Measurements from ENCODE around the gene SPATA31C1. TPM values are rescaled to one million over a fixed set of nuclear protein-coding genes. Genes with fewer than 3 reads are reported as not detected.
"Not testable (repeated sequence)": the region's sequence is repeated elsewhere in the genome, so short reads cannot be mapped to it uniquely, and the experiment has no call there.

Gene SPATA31C1
- total RNA-seq: not detected

DNA sequence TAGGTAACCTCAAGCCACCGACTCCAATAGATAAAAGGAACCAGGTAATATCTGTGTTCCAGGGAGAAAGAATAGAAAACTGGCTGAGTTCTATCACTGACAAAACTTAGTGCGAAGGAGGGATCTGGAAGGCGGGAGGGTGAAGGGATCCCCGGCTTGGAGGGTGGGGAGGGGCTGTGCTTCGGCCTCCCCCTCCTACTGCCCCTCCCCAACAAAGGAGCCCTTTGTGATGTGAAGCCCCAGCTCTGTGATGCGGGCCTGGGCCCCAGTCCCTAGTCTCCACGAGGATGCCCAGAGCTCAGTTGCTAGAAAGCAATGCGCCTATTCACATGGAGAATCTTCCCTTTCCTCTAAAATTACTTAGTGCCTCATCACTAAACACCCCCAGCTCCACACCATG lies at the start of gene SPATA31C1:
Gene SPATA31C1 (plus strand): TSS at position 301 of the 400 bp plus-strand sequence.
- CTCF ChIA-PET, POLR2A ChIA-PET: not testable (repeated sequence)

DNA sequence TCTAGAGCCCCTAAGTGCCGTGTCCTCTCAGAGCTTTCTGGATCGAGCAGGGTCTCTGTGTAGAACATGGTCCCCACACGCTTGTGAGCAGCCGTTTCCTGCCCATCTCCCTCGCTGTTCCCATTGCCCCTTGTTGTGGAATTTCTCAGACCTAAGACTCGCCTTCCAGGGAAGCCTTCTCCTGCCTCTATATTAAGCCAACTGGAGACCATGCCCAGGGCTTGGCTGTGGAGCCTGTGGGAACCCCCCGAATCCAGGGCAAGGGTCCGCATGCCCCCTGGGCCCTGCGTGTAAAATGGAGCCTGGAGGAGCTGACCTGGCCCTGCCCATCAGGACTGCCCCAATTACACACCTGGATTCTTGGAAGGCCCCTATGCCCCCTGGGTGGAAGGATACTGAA lies 49.6 kb upstream of the SPATA31C1 start:
- POLR2A ChIA-PET: no interaction called here
- CTCF ChIA-PET: no interaction called here

DNA sequence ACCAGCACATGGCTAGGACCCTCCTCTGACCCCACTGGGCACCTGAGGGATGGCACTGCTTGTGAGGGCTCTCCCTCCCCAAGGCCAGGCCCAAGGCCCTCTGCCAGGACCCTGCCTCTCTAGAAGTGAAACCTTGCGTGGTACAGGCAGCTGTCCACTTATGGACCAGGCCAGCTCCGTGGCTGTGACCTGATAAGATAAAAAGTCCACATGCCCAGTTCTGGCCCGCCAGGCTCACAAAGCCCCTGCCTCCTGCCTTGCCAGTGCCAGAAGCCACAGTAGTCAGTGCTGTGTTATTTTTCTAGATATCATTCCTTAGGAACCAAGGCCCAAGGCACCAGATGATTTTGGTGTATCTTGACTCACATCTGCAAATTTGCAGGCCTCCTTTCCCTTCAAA lies 49.1 kb upstream of the SPATA31C1 start:
- POLR2A ChIA-PET: no interaction called here

DNA sequence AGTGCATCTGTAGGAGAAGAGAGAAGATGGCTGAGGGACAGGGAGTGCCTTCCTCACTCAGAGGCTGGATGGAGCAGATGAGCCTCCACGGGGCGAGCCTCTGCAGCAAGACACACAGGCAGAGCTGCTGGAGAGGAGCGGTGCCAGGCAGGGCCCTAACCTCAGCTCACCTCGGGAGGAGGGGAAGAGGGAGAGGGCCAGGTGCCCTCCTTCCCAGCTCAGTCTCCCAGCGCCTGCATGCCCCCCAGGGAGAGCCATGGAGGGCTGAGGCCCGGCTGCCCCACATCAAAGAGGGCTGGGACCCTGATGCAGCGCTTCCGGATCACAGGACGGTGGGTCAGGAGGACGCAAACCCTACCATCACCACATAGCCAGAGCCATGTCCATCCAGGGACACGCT lies 48.7 kb upstream of the SPATA31C1 start:
- ChIA-PET CTCF (no interaction called here), POLR2A (no interaction called here)

More for the DNA sequence above, 49.1 kb upstream of the SPATA31C1 start:
- CTCF ChIA-PET: no interaction called here

DNA sequence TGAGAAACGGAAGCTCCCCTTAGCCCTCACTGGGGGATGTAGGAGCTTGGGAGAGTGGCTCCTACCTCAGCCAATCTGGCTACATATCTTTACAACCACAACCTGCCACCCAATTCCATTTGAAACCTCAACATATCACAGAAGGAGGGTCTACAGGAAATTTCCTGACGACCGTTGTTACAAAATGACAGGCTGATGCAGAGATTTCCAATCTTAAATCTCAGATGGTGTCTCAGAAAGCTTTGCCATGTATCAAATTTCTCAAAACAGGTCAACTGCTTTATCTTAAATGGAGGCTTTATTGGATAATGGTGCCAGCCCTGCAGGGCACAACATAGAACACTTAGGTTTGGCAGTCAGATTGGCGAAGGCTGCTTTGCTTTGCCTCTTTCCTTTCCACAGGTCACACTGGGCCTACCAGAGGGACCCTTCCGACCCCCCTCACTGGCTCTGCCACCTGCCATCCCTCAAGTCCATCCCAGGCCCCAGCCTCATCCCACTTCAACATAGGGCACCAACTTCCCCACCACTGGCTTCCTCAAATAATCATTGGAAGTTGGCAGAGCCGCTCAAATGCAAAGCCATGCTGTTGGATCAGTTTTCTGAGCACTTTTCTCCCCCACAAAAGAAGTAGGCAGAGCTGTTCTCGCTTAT lies 46.2 kb upstream of the SPATA31C1 start:
- POLR2A ChIA-PET: no interaction called here
- CTCF ChIA-PET: no interaction called here

DNA sequence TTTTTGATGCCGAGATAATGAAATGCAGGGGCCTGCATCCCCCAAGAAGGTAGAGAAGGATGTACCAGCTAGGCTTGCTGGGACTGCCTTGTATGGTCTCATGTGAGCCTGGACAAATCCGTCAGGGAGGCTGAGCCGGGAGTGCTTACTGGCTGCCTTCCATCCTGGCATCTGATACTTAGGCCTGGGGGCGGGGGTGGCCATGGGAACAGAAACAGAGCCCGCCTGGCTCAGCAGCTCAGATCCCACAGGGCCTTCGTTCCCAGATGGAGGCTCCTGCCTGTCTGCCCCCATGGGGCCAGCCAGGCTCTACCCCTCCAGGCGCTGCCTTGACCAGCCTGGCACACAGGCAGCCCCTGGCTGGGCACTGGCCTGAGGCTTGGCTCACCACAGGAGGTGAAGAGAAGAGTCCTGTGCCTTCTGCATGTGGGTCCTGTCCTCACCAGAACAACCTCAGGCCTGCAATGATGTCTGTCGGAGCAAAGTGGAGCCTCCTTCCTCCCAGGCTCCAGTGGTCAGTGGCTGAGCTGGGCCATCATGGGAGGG lies 45.6 kb upstream of the SPATA31C1 start:
- POLR2A ChIA-PET: no interaction called here
- CTCF ChIA-PET: no interaction called here

DNA sequence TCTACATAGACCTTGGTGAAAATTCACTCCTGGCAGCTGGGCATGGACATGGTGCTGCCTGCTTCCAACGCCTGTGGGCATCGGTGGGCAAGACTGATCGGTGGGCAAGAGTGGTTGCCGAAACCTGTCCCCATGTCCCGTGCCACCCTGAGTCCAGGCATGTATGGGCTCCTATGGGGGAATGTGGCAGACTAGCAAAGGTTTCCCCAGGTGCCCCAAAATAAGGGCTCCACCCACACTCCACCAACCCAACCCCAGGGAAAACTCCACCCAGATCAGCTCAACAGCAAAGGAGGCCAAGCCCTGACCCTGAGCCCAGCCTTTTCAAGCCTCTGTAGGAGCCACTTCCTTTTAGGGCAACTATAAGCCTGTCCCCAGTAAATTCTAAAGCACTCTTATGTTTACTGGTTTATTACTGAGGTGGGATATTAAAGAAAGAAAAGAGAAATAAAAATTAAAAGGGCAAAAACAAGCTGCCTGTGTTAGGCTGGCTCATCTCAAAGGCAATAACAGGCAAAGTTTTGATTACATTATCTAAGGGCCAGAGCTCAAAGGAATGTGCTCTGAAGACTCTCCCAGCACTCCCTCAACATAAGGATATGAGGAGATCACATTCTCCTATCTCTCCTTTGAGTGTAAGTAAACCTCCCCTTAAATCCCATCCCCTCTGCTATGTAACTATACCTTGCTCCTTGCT lies 44.0 kb upstream of the SPATA31C1 start:
- POLR2A ChIA-PET: no interaction called here

DNA sequence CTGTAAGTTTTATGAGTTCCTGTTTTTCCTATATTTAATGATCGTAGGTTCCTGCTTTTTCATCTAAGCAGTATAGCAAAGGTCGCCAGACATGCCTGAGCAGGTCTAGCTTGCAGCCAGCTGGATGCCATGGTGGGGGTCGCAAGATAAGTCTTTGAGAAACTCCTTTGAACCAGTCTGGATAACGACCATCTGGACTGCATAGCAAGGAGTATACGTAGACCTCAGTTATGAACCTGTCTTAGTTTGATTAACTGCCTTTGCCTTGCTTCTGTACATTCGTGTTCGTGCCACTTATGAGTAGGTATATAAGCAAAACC lies 43.5 kb upstream of the SPATA31C1 start:
- ChIA-PET POLR2A (no interaction called here), CTCF (no interaction called here)

More for the DNA sequence above, 44.0 kb upstream of the SPATA31C1 start:
- CTCF ChIA-PET: no interaction called here

DNA sequence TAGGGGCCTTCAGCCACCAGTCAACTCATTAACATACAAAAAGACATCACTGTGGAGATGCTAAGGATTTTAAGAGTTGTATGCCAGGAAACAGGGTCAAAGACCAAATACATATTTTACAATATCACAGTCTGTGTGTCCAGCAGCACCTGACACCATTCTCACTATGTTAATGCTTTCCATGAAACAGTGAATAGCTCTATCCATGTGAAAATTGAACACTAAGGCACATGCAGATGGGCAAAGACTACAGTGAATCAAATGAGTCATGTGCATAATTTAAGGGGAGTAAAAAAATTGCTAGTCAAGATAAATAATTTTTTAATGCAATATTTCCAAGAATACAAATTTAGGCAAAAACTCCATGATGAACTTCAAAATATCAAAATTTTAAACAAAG lies 42.7 kb upstream of the SPATA31C1 start:
- ChIA-PET CTCF (no interaction called here), POLR2A (no interaction called here)

DNA sequence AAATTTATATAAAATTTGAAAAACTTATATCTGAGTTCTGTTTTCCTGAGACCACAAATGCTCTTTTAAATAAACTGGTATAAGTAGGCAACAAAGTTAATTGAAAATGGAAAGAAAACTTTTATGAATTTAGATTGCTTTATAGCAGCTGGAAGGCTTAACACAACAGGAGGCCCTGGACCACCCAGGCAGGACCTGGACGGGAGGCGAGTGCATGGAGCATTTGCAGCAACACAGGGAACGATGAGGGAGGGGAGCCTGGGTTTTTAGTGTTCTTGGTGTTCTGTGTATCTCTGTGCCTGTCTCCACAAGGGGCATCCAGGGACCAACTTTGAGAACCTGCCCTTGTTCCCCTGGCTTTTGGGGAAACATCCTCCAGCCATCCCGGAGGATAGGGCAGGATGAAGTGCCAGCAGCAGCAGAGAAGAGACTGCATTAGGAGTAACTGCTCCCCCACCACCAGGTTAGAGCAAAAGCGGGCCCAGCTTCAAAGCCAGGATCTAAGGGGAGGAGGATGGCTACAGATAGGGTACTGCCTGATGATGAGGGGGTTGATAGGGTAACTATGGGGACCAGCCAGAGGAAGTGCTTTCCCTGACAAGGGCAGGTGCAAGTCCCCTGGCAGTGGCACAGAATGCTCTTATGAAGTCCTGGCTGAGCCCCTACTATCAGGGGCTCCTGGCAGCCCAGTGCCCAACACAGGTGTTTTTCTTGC lies 41.8 kb upstream of the SPATA31C1 start:
- ChIA-PET CTCF (no interaction called here), POLR2A (no interaction called here)

DNA sequence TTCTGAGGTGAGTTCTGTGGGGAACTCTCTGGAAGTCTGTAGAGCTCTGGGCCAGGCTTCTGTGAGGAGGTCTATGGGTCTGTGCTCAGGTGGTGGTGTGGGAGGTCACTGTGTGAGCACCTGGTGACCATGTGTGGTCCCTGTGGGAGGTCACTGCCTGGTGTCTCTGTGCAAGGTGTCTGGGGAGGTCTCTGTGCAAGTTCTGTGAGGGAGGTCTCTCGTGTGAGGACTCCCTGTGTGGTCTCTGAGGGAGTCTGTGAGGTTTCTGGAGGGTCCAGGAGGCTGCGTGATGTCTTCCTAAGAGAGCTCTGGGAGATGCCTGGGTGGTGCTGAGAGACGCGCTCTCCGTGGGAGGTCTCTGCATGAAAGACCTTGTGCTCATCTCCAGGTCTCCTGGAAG lies 41.1 kb upstream of the SPATA31C1 start:
- ChIA-PET POLR2A (no interaction called here), CTCF (no interaction called here)

DNA sequence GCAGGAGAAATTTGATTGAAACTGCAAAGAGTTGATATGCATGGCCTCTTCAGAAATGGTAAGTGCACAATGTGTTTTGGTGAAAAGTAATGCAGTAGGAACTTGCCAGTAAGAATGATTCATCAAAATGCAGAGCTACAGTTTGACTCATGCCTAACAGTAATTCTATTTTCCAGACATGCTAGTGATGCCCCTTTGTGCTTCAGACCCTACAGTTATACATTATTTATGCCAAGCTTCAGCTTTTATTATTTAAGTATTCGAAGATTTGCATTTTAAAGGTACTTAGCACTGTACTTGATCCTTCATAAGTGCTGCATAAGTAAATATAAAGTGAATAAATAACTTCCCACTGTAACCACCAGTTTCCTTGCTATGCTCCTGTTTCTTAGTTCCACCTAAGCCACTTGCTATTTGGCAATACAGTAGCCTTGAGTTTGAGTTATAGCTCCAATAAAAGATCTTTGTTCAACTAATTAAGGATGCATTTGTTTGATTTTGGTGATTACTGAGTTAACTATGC lies 38.7 kb upstream of the SPATA31C1 start:
- CTCF ChIA-PET: no interaction called here
- POLR2A ChIA-PET: no interaction called here

DNA sequence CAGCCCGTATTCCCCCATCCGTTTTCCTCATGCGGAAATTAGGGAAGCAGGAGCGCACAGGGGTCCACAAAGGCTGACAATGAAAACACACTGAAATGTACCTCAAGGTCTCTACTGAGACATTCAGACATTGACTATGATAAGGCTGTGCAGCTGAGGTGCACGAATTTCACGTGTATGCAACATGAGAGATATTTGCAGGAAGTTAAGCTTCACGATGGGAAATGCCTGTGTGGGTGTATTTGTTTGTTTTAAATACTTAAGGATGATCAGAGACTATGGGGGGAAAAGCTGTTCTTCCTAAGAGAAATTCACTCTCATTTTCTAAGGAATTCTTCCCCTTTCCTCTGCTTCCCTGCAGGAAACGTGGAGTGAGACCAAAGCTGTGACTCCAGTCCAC lies 37.6 kb upstream of the SPATA31C1 start:
- CTCF ChIA-PET: no interaction called here

DNA sequence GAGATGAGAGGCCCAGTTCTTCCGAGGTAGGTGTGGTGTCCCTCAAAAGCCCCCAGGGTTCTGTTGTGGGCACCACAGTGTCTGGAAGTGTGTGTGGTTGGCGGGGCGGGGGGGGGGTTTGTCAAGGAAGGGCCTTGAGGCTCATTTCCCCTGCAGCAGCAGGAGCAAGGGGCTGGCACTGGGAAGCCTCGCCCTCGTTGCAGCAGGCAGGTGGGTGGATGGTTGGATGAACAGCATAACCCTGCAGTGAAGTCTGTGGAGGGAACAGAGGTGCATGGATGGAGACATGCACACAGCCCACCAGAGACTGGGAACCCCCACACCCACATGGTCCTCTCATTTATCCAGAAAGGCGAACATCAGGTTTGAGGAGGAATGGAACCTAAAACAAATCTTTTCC lies 37.1 kb upstream of the SPATA31C1 start:
- POLR2A ChIA-PET: no interaction called here
- CTCF ChIA-PET: no interaction called here

More for the DNA sequence above, 37.6 kb upstream of the SPATA31C1 start:
- POLR2A ChIA-PET: no interaction called here

DNA sequence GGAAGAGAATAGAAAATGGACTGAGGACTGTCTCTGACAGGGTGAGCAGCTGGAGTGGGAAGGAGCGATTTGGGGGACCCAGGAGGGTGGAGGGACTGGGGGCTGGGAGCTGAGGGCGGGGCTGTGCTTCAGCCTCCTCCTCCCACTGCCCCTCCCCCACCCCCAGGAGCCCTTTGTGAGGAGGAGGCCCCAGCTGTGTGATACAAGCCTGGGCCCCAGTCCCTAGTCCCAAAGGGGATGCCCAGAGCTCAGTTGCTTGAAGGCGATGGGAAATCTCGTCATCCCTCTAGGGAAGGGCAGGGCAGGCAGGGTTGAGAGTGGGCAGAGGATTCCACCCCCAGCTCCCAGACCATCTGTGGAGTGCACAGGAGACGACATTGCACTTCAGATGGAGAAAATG lies 35.1 kb upstream of the SPATA31C1 start, which contains the start of gene SPATA31E1:
Gene SPATA31E1 (plus strand): TSS at position 251 of the 400 bp plus-strand sequence. CDS start 15 bp downstream, at position 266.
- CTCF ChIA-PET: no interaction called here
- POLR2A ChIA-PET: no interaction called here

DNA sequence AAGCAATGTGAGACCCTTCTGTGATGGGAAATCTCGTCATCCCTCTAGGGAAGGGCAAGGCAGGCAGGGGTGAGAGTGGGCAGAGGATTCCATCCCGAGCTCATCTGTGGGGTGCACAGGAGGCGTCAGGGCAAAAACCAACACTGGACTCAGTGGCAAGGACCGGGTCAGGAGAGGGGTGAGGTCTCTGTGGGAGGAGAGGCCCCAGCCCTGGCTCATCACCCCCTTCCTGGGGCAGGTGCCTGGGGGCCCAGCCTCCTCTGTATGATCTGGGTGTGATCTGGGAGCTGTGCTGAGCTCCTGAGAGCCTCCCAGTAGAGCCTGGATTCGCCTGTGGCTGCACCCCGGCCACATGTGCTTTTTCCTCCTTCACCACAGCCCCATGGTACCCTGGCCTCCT lies 34.5 kb upstream of the SPATA31C1 start:
- ChIA-PET CTCF (no interaction called here), POLR2A (no interaction called here)

DNA sequence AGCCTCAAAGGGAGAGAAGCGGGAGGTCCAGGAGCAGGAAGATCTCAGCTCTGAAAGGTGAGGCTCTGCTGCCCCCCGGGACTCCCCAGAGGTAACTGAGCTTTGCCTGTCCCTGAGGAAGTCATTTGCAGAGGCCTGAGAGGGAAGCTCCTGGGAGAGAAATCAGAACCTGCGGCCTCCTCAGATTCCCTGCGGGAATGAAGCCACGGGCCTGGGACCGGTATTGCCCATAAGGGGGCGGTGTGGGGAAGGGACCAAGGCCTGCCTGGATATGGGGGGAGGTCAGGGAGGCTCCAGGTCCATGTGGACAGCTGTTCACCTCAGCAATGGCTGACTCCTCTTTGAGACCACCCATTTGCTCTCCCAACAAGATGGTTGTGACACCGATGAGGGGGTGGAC lies 33.8 kb upstream of the SPATA31C1 start:
- CTCF ChIA-PET: no interaction called here

DNA sequence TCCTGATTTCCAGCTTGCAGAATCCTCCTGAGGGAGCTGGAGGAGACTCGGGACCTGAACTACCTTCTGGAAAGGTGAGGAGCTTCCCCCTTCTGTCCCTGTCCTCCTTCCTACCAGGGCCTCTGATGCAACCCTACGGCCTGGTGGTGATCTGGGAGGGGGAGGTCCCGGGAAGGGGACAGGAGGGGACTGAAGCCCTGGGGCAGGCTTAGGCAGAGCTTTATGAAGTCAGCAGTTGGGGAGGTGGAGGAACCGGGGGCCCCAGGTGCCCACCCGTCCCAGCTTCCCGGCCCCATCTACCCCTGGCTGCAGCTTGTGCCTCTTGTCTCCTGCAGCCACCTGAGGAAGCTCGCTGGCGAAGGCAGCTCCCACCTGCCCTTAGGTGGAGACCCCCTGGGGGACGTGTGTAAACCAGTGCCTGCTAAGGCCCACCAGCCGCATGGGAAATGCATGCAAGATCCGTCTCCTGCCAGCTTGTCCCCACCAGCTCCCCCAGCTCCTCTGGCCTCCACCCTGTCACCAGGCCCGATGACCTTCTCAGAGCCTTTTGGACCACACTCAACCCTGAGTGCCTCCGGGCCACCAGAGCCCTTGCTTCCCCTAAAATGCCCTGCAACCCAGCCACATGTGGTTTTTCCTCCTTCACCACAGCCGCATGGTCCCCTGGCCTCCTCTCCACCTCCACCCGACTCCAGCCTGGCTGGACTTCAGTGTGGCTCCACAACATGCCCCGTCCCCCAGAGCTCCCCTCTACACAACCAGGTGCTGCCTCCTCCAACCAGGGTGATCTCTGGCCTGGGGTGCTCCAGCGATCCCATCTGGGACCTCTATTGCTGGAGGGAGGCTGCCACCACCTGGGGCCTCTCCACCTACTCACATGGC lies 32.9 kb upstream of the SPATA31C1 start:
- CTCF ChIA-PET: no interaction called here
- POLR2A ChIA-PET: no interaction called here

More for the DNA sequence above, 33.8 kb upstream of the SPATA31C1 start:
- POLR2A ChIA-PET: no interaction called here

DNA sequence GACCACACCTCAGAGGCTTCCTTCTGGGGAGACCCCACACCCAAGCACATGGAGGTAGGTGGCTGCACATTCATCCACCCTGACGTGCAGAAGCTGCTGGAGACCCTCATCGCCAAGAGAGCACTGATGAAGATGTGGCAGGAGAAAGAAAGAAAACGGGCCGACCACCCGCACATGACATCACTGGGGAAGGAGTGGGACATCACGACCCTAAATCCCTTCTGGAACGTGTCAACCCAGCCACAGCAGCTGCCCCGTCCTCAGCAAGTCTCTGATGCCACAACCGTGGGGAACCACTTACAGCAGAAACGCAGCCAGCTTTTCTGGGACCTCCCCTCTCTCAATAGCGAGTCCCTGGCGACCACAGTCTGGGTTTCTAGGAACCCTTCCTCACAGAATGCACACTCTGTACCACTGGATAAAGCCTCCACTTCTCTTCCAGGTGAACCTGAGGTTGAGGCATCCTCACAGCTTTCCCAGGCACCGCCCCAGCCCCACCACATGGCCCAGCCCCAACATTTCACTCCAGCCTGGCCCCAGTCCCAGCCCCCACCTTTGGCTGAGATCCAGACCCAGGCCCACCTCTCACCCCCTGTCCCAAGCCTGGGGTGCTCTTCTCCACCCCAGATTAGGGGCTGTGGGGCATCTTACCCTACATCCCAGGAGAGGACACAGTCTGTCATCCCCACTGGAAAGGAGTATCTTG lies 32.1 kb upstream of the SPATA31C1 start:
- CTCF ChIA-PET: no interaction called here

More for the DNA sequence above, 32.1 kb upstream of the SPATA31C1 start:
- POLR2A ChIA-PET: no interaction called here

Data from activated CD8-positive, alpha-beta memory T cell treated with anti-CD3 and anti-CD28 coated beads for 36 hours (primary cell).